GM19193 (cell line): Measurements from ENCODE around the gene MIS18A.

ENCODE experiments used
- POLR2A ChIP-seq: IDR thresholded peaks from 4 replicates; pipeline ENCODE4 v1.6.1; 2011; ENCODE audit not compliant: insufficient read depth, insufficient read length; ENCODE audit errors: extremely low read depth

The MIS18A gene

GRCh38 chr21:32246571-32247140 lies 32.2 kb downstream of the MIS18A start:
- TF ChIP-seq POLR2A: no peak

- no peak for TF ChIP-seq POLR2A
These were observed 32.9 kb downstream of the MIS18A start for GRCh38 chr21:32245971-32246370.

GRCh38 chr21:32240851-32241687 lies 37.8 kb downstream of the MIS18A start:
- no peak for TF ChIP-seq POLR2A

- TF ChIP-seq POLR2A: no peak
These were observed 39.3 kb downstream of the MIS18A start for GRCh38 chr21:32239551-32239950.

GRCh38 chr21:32238063-32238462 lies 40.8 kb downstream of the MIS18A start:
- TF ChIP-seq POLR2A: no peak

GRCh38 chr21:32237021-32237420 lies 41.8 kb downstream of the MIS18A start:
- TF ChIP-seq POLR2A: no peak

GRCh38 chr21:32233722-32234301 lies 45.0 kb downstream of the MIS18A start:
- TF ChIP-seq POLR2A: no peak

- TF ChIP-seq POLR2A: no peak
These were observed 45.7 kb downstream of the MIS18A start for GRCh38 chr21:32233055-32233546.

- no peak for TF ChIP-seq POLR2A
These were observed 52.4 kb downstream of the MIS18A start for GRCh38 chr21:32226444-32226843.
